HepG2 (cell line): ENCODE measurements around the gene VTN. TPM values are rescaled to one million over a fixed set of nuclear protein-coding genes. Genes with fewer than 3 reads are reported as not detected.

Experiments used
- CEBPB ChIP-seq: IDR thresholded peaks from 2 replicates; pipeline ENCODE4 v1.6.1; 2011; ENCODE audit warnings: low read depth, low read length, improper control_type of control experiment, borderline replicate concordance
- RORA ChIP-seq: sonication (generic); formaldehyde crosslinking; IDR thresholded peaks from 2 replicates; pipeline ENCODE4 v1.5.0; 2020; ENCODE audit warnings: mild to moderate bottlenecking, missing genetic modification reagents, moderate library complexity
- SRSF1 ChIP-seq: fragments of 200-400 bp; formaldehyde crosslinking; optimal IDR thresholded peaks from 2 replicates; pipeline ENCODE3; 2017; ENCODE audit warnings: mild to moderate bottlenecking, low read depth, low read length, moderate library complexity
- ZNF44 ChIP-seq: sonication (generic); formaldehyde crosslinking; IDR thresholded peaks from 2 replicates; pipeline ENCODE4 v1.5.1; 2020; ENCODE audit warnings: mild to moderate bottlenecking, missing genetic modification reagents
- polyA plus RNA-seq, 8 experiments: library from polyadenylated mRNA; depleted of rRNA in 3 of 8; stranded (reverse) in 7 of 8; unstranded in 1 of 8; fragments of >200 nt; fragmentation: Illumina TruSeq in 4 of 8; extraction: Trizol in 4 of 8; gene quantifications; 2 replicates each; pipeline versions ENCODE4 v1.2.1 to v1.2.3, GENCODE V29; 2011 to 2016; ENCODE audit warnings: low read depth in 4 of 8, missing spikeins in 1 of 8, mixed read lengths in 1 of 8; ENCODE audit not compliant: insufficient read depth in 1 of 8
- total RNA-seq, 5 experiments: library from RNA; depleted of rRNA; stranded (reverse); fragments of >200 nt; fragmentation: Illumina TruSeq; extraction: Trizol; gene quantifications; 2 replicates each; pipeline ENCODE4 v1.2.3, GENCODE V29; 2016; ENCODE audit warnings: low read depth in 1 of 5
- TF ChIP-seq, protein P1 (sequence below): sonication (generic); formaldehyde crosslinking; IDR thresholded peaks from 2 replicates; pipeline ENCODE4 v1.4.0; 2020; ENCODE audit warnings: missing genetic modification reagents
- TF ChIP-seq, protein P2 (sequence below): sonication (generic); formaldehyde crosslinking; IDR thresholded peaks from 2 replicates; pipeline ENCODE4 v1.4.0; 2020; ENCODE audit warnings: low read depth, missing genetic modification reagents

VTN gene
- total and polyA plus RNA-seq, 2 of the 13 experiments (the other 11 are each of a cell fraction or from before 2014, with no cell fraction given): 108 to 131 TPM

DNA sequence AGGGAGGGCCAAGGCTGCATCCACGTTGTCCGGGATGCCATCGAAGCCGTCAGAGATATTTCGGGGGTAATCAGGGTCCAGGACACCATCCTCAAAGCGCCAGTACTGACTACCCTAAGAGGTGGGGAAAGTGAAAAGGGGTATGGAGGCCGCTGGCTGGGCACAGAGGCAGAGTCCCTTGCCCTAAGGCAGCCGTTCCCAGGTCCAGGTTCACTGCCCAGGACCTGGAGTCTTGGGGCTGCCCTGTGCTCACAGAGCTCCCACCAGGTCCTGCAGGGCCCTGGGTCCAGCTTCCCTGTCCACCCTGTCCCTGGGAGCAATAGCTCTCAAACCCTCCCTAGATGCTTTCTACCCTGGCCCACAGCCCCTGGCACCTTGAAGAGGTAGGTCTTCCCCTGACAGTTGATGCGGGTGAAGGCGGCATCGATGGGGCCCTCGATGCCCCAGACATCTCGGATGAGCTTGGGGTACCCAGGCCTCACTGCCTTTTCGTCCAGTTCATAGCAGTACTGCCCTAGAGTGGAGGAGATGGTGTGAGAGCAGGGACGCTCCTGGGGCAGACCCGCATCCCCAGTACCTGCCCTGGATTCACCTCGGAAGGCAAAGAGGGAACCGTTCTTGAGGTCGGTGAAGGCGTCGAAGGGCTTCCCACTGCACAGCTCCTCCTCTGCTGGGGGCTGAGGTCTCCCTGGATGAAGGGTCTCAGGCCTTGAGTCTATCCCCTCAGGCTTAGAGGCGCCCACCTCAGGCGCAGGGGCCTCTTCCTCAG lies 1.0 kb downstream of the VTN start (continued):
- TF ChIP-seq, protein P1, sequence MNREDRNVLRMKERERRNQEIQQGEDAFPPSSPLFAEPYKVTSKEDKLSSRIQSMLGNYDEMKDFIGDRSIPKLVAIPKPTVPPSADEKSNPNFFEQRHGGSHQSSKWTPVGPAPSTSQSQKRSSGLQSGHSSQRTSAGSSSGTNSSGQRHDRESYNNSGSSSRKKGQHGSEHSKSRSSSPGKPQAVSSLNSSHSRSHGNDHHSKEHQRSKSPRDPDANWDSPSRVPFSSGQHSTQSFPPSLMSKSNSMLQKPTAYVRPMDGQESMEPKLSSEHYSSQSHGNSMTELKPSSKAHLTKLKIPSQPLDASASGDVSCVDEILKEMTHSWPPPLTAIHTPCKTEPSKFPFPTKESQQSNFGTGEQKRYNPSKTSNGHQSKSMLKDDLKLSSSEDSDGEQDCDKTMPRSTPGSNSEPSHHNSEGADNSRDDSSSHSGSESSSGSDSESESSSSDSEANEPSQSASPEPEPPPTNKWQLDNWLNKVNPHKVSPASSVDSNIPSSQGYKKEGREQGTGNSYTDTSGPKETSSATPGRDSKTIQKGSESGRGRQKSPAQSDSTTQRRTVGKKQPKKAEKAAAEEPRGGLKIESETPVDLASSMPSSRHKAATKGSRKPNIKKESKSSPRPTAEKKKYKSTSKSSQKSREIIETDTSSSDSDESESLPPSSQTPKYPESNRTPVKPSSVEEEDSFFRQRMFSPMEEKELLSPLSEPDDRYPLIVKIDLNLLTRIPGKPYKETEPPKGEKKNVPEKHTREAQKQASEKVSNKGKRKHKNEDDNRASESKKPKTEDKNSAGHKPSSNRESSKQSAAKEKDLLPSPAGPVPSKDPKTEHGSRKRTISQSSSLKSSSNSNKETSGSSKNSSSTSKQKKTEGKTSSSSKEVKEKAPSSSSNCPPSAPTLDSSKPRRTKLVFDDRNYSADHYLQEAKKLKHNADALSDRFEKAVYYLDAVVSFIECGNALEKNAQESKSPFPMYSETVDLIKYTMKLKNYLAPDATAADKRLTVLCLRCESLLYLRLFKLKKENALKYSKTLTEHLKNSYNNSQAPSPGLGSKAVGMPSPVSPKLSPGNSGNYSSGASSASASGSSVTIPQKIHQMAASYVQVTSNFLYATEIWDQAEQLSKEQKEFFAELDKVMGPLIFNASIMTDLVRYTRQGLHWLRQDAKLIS (CRISPR knock-in tag): no peak
- TF ChIP-seq, protein P2, sequence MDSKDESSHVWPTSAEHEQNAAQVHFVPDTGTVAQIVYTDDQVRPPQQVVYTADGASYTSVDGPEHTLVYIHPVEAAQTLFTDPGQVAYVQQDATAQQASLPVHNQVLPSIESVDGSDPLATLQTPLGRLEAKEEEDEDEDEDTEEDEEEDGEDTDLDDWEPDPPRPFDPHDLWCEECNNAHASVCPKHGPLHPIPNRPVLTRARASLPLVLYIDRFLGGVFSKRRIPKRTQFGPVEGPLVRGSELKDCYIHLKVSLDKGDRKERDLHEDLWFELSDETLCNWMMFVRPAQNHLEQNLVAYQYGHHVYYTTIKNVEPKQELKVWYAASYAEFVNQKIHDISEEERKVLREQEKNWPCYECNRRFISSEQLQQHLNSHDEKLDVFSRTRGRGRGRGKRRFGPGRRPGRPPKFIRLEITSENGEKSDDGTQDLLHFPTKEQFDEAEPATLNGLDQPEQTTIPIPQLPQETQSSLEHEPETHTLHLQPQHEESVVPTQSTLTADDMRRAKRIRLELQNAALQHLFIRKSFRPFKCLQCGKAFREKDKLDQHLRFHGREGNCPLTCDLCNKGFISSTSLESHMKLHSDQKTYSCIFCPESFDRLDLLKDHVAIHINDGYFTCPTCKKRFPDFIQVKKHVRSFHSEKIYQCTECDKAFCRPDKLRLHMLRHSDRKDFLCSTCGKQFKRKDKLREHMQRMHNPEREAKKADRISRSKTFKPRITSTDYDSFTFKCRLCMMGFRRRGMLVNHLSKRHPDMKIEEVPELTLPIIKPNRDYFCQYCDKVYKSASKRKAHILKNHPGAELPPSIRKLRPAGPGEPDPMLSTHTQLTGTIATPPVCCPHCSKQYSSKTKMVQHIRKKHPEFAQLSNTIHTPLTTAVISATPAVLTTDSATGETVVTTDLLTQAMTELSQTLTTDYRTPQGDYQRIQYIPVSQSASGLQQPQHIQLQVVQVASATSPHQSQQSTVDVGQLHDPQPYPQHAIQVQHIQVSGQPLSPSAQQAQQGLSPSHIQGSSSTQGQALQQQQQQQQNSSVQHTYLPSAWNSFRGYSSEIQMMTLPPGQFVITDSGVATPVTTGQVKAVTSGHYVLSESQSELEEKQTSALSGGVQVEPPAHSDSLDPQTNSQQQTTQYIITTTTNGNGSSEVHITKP (CRISPR knock-in tag): no peak
- no peak for TF ChIP-seq SRSF1
- no peak for TF ChIP-seq RORA (CRISPR knock-in tag)
- TF ChIP-seq CEBPB: no peak
- TF ChIP-seq ZNF44 (CRISPR knock-in tag): no peak
- TF ChIP-seq, all 625 proteins: peak for 14
